ENCODE results near the gene PRR9. TPM values are rescaled to one million over a fixed set of nuclear protein-coding genes. Genes with fewer than 3 reads are reported as not detected.

PRR9 gene
- total RNA-seq, 2 donors from 2014 or later: 1.2 to 1.9 TPM

DNA sequence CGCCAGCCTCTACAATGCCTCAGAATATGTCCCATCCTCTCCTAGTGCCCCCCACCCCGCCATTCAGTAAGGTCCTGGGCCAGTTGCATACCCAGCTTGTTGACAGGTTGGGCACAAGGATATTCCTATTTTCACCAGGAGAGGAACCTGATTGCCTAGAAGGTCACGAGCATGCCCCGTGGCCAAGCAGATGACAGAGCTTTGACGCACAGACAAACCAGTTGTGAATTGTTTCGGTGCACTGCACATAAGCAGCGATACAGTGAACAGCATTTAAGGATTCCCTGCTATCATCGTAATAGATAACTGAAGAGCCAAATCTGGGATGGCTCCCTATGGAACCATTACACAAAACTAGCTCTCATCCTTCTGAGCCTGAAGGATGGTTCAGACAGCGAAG, 10.8 kb upstream of the PRR9 start:
- TF ChIP-seq, protein P1, sequence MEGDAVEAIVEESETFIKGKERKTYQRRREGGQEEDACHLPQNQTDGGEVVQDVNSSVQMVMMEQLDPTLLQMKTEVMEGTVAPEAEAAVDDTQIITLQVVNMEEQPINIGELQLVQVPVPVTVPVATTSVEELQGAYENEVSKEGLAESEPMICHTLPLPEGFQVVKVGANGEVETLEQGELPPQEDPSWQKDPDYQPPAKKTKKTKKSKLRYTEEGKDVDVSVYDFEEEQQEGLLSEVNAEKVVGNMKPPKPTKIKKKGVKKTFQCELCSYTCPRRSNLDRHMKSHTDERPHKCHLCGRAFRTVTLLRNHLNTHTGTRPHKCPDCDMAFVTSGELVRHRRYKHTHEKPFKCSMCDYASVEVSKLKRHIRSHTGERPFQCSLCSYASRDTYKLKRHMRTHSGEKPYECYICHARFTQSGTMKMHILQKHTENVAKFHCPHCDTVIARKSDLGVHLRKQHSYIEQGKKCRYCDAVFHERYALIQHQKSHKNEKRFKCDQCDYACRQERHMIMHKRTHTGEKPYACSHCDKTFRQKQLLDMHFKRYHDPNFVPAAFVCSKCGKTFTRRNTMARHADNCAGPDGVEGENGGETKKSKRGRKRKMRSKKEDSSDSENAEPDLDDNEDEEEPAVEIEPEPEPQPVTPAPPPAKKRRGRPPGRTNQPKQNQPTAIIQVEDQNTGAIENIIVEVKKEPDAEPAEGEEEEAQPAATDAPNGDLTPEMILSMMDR (IDR thresholded peaks at IDR 0.05): no peak
- Histone ChIP-seq H3K27me3 (no peaks in the 10 kb centered on the region), H3K36me3 (no peaks in the 10 kb centered on the region), H3K4me3 (no peak overlapping the region), H3K4me1 (no peaks in the 10 kb centered on the region), H3K27ac (no peak overlapping the region), H3K9me3 (no peaks in the 10 kb centered on the region)
- DNase-seq (ENCODE audit: low spot score): no peak

DNA sequence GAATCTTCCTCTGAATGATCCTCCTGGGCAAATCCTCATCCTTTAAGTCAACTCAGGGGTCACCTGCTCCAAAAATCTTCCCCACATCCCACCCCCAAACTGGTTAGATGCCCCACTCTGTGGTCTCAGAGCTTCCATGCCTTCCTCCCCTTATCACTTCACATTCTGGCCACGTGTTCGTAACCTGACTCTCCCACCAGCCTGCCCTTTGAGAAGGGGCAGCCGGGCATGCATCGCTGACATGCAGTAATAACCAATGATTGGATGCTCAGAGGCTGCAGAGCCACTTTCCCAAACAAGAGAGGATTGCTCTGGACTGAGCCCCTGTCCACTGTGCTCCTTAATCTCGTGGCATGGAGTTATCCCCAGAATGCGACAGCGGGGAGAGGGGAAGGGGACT, 7.2 kb upstream of the PRR9 start:
- H3K27ac ChIP-seq: no peak overlapping the region
- H3K4me3 ChIP-seq: no peak overlapping the region
- TF ChIP-seq, protein P1 (IDR thresholded peaks at IDR 0.05): no peak
- no peaks in the 10 kb centered on the region for H3K9me3 ChIP-seq
- H3K27me3 ChIP-seq: no peaks in the 10 kb centered on the region
- H3K36me3 ChIP-seq: no peaks in the 10 kb centered on the region
- no peak for DNase-seq (ENCODE audit: low spot score)
- H3K4me1 ChIP-seq: no peaks in the 10 kb centered on the region

DNA sequence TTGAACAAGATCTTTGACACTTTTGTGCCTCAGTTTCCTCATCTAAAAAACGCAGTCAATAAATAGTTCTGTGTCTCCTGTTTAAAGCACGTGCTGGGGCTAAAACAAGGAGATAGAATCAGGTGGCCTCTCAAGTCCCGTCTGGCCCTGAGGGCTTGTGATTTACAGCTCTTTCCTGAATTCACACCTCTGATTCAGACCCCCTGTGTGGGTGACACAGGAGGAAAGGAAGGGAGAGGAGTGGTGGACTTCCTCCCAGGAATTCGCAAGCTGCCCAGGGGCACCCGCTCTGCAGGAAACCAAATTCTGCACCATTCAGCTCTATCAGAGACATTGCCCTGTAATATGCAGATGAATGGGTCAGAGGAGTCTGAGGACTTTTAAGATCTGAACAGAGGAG, 5.2 kb upstream of the PRR9 start:
- Histone ChIP-seq H3K27ac (no peak overlapping the region), H3K4me1 (no peaks in the 10 kb centered on the region), H3K9me3 (no peaks in the 10 kb centered on the region), H3K27me3 (no peaks in the 10 kb centered on the region), H3K4me3 (no peak overlapping the region), H3K36me3 (no peaks in the 10 kb centered on the region)
- no peak for DNase-seq (ENCODE audit: low spot score)
- TF ChIP-seq, protein P1 (IDR thresholded peaks at IDR 0.05): no peak

DNA sequence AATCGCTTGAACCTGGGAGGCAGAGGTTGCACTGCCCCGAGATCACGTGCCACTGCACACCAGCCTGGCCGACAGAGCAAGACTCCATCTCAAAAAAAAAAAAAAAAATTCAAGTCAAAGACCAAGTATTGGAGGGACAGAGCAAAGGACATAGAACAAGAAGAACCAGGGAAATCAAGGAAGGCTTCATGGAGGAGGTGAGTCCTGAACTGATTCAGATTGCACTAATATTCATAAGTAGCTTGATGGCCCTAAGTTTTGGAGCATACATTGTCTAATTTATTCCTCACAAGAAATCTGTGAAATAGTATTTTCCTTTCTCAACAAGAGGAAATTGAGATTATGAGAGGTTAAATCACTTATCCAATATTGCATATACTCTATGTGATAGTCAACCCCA, 3.9 kb upstream of the PRR9 start:
- Histone ChIP-seq H3K27ac (no peak overlapping the region), H3K27me3 (no peaks in the 10 kb centered on the region), H3K4me1 (no peaks in the 10 kb centered on the region), H3K4me3 (no peak overlapping the region), H3K9me3 (no peaks in the 10 kb centered on the region), H3K36me3 (no peaks in the 10 kb centered on the region)
- no peak for DNase-seq (ENCODE audit: low spot score)
- TF ChIP-seq, protein P1 (IDR thresholded peaks at IDR 0.05): no peak

DNA sequence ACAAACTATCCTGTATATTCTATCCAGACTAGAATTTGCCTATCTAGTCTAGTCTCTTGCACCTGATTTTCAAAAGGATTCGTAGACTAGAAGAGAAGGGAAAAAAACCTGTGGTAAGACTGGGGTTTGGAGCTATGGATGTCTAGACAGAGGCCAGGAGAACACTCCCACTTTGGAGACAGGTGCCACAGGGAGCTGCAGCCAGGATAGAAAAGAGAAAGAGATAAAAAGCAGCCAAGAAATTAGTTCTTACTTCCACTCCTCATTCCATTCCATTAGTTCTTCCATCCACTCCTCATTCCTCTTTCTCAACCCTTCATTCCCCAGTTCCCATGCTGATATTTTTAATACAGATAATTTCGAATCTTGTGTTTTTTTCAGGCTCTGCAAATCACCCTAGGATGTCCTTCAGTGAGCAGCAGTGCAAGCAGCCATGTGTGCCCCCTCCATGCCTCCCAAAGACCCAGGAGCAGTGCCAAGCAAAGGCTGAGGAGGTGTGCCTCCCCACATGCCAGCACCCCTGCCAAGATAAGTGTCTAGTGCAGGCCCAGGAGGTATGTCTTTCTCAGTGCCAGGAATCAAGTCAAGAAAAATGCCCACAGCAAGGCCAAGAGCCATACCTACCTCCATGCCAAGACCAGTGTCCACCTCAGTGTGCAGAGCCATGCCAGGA, 496 bp downstream of the PRR9 start:
- H3K9me3 ChIP-seq: no peaks in the 10 kb centered on the region
- H3K36me3 ChIP-seq: no peaks in the 10 kb centered on the region
- no peak overlapping the region for H3K4me3 ChIP-seq
- DNase-seq (ENCODE audit: low spot score): no peak
- no peak overlapping the region for H3K27ac ChIP-seq
- TF ChIP-seq, protein P1 (IDR thresholded peaks at IDR 0.05): no peak
- no peaks in the 10 kb centered on the region for H3K27me3 ChIP-seq
- H3K4me1 ChIP-seq: no peaks in the 10 kb centered on the region
